SKM-1 (cell line): ENCODE results near the gene KIRREL3.

Experiments
- DNase-seq: peaks from one replicate; lab custom pipeline; 2025; ENCODE audit not compliant: unreplicated experiment; lab: John Stamatoyannopoulos, UW

The KIRREL3 gene

GRCh38 chr11:126834149-126834548, 166.4 kb downstream of the KIRREL3 start:
- no peak for DNase-seq

GRCh38 chr11:126833065-126833464, 167.5 kb downstream of the KIRREL3 start:
- no peak for DNase-seq

GRCh38 chr11:126832387-126832786, 168.2 kb downstream of the KIRREL3 start:
- no peak for DNase-seq

GRCh38 chr11:126830216-126830806, 170.3 kb downstream of the KIRREL3 start:
- DNase-seq = no peak

GRCh38 chr11:126829716-126830115, 170.9 kb downstream of the KIRREL3 start:
- DNase-seq = no peak

- no peak for DNase-seq
Measured at GRCh38 chr11:126824035-126824607, 176.4 kb downstream of the KIRREL3 start.

GRCh38 chr11:126823274-126823673, 177.3 kb downstream of the KIRREL3 start:
- DNase-seq = no peak

GRCh38 chr11:126821827-126822226, 178.7 kb downstream of the KIRREL3 start:
- no peak for DNase-seq

- no peak for DNase-seq
Measured at GRCh38 chr11:126819194-126819593, 181.4 kb downstream of the KIRREL3 start.

GRCh38 chr11:126817523-126818450, 182.8 kb downstream of the KIRREL3 start:
- no peak for DNase-seq

- DNase-seq = peak; percentile 1
Measured at GRCh38 chr11:126817096-126817495, 183.5 kb downstream of the KIRREL3 start.

- DNase-seq = no peak
Measured at GRCh38 chr11:126816645-126817044, 183.9 kb downstream of the KIRREL3 start.

- no peak for DNase-seq
Measured at GRCh38 chr11:126815111-126815510, 185.5 kb downstream of the KIRREL3 start.

- no peak for DNase-seq
Measured at GRCh38 chr11:126810776-126811175, 189.8 kb downstream of the KIRREL3 start.

GRCh38 chr11:126809514-126810289, 190.9 kb downstream of the KIRREL3 start:
- DNase-seq = no peak

- no peak for DNase-seq
Measured at GRCh38 chr11:126808836-126809235, 191.7 kb downstream of the KIRREL3 start.

GRCh38 chr11:126808296-126808695, 192.3 kb downstream of the KIRREL3 start:
- DNase-seq = no peak

GRCh38 chr11:126805870-126806269, 194.7 kb downstream of the KIRREL3 start:
- DNase-seq = no peak

GRCh38 chr11:126804363-126804762, 196.2 kb downstream of the KIRREL3 start:
- no peak for DNase-seq

GRCh38 chr11:126800009-126800408, 200.6 kb downstream of the KIRREL3 start:
- no peak for DNase-seq

GRCh38 chr11:126797457-126798169, 203.0 kb downstream of the KIRREL3 start:
- no peak for DNase-seq
